GM19023 (cell line): ENCODE results near the gene ZNF184.

Experiments
- ATAC-seq: cut with Tn5 transposase; IDR thresholded peaks from one replicate; pipeline ENCODE4 v1.9.1; 2021; ENCODE audit warnings: mild to moderate bottlenecking, moderate library complexity; ENCODE audit not compliant: unreplicated experiment

Gene ZNF184

DNA sequence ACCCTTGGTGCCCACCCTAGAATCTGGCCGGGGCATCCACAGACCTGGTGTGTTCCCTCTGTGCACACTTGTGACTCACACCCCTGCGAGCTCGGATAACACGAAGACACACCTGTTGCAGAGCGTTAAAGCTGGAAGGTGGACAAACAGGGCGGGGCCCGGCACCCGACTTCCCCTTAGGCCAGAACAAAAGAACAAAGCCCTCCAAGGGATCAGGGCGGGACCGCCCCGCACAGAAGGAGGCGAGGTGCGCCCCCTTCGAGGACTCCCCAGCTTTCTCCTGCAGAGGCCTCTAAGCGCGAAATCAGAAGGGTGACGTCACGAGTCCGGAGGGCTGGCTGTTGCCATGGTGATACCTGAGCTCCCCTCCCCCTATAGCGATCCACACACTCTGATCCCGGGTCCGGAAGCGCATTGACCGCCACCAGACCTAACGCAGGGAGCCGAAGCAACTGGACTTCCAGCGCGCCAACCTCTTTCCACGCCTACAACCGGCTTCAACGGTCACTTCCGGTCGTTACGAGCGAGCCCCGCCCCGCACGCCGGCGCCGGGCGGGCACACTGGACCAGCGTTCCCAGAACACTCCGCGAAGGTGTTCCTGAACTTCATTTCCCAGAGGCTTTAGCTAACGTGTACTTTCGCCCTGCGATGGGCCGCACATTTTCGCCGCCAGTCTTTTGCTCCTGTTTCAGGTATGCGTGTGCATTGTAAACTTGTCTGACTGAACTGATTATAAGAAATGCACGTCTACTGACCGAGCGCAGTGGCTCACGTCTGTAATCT, at the start of gene ZNF184:
TSS of gene ZNF184 (minus strand) at position 489 of the 784 bp plus-strand sequence. CDS start 811 bp downstream, outside the sequence.
- peak; percentile 92 for ATAC-seq

DNA sequence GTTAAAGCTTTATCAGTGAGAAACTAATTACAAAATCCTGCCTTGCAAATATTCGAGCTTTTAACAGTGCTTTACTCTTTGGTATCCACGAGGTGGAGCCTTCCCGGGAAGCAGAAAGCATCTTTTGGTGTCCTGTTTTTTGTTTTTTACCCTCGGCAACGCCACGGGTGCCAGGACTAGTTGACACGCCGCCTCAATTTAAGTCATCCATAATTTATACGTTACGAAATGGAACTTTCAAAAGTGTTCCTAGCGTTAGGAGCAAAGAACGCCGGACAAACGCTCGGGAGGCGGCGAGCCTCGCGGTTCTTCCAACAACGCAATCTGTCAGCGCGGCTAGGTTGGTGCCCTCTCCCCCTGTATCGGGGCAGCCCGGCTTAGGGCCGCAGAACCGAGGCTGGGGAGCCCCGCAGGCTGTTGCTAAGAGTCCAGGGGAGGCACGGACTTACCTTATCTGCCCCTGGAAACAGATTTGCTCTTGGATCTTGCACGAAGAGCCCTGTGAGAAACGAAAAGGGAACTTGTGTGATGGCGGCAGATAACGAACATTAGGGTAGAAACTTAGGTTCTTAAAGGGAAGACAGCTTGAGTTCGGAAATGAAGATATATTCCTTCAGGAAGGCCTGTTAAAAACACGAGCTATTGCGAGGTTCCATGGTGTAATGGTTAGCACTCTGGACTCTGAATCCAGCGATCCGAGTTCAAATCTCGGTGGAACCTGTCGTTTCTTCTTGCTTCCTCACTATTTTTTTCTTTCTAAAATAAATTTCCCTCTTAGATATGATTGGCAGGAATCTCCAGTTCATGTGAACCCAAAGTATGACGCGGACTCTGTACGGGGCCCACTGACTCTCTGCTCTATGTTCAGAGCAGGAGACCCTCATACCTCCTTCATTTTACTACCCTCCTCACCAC, 46.2 kb upstream of the ZNF184 start:
- ATAC-seq: peak; percentile 60

DNA sequence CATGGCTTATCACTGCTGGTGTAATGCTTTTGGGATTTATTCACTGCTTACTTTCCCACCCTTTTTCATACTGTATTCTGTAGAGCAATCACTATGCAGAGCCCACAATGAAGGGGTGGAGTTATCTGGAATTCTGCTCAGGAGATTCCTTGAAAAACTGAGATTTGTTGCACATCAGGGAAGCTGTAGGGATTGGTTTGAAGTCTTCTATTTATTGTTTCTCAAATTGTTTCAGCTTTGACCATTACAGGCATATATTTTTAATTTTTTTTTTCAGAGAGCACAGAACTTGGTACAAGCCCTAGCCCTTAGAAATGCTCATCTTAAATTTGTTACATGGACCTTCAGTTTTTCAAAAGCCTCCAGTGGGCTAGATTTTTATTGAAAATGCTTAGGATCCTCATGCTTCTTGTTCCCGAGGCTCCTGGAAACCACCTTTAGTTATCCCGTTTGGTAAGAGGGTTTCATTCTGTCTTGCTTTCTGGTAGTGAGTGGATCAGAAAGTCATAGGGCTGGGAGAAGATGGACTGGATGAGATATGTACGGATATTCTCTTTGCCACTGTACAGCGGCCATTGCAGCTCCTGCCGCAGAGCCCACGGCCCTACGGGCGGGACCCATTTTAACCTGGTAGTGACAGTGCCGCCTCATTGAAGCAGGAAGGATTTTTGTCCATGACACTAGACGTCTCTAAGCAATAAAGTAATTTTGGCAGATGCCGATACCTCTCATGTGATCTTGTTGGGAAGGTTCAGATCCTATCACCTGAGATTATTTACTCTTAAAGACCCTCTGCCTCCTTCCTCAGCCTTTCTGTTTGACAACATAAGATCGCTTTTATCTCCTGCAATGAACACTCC, 45.3 kb upstream of the ZNF184 start:
- ATAC-seq: peak; percentile 44

DNA sequence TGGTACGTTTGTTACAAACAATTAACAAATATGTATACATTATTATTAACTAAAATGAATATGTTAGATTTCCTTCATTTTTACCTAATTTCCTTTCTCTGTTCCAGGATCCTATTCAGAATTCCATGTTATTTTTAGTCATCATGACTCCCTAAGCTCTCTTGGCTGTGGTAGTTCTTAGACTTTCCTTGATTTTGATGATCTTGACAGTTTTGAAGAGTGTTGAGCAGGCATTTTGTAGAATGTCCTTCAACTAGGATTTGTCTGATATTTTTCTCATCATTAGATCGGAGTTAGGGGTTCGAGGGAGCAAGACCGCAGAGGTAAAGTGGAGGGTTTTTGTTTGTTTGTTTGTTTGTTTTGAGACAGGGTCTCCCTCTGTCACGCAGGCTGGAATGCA, 44.3 kb upstream of the ZNF184 start:
- no peak for ATAC-seq

DNA sequence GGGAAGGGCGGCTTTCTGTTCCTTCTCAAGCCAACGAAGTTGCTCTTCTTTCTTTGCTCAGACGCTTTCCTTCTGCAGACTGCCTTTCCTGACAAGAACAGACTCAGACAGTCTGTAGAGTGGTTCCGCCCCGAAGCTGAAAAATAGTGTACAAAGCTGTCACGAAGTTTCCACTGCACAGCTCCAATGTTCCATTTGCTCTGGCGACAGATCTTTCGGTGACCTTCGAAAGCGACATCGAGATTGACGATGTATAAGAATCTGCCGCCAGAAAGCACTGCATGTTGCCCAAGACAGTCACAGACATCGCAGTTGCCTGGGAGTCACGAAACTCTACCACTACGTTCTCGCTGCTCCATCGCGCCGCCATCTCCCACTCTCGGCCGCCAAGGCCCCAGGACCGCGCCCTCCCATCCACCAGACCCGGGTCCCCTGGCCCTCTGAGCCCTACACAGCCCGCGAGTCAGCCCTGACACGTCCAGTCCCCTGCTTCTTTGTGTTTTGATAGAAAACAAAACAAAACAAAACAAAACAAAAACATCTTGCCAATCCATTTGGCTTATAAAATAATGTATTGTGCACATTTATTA, 42.1 kb upstream of the ZNF184 start:
- ATAC-seq: no peak

DNA sequence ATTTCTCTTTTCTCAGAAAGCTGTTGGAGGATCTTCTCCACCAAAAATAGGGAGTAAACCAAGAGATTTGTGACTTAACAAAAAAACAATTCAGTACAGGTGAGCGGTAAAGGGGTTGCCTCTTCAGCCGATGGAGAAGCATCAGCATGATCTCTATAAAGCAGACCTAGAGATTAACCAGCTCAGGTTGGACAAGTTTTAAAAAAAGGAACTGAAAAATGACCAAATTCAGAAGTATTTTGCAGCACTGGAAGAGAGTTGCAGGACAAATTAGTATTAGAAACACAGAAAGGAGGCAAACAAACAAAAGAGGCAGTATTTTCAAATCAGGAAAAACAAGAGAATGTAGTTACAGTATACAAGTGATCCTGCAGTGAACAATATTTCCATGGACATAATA, 39.6 kb upstream of the ZNF184 start:
- ATAC-seq: no peak

DNA sequence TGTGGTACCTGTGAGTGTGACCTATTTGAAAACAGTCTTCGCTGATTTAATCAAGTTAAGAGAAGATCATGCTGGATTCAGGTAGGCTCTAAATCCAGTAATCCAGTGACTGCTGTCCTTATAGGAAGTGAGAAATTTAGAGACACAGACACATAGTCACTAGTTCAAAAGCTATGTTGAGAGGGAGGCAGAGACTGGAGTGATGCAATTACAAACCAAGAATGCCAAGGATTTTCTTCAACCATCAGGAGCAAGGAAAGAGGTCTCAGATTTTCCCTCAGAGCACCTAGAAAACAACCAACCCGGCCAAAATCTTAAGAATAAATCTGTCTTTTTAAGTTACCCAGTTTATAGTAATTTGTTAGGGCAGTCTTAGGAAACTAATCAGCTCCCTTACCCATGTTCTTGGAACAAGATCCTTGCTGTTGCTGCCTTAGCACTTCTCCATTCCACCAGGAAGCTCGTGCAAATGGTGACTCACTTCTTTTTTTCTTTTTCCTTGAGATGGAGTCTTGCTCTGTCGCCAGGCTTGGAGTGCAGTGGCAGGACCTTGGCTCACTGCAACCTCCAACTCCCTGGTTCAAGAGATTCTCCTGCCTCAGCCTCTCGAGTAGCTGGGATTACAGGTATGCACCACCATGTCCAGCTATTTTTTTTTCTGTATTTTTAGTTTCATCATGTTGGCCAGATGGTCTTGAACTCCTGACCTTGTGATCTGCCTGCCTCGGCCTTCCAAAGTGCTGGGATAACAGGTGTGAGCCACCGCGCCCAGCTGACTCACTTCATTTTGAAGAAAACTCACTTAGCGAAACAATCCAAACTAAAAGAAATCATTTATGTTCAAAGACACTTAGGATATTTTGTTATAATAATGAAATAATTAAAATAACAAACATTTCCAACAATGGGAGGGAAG, 34.4 kb upstream of the ZNF184 start:
- no peak for ATAC-seq

DNA sequence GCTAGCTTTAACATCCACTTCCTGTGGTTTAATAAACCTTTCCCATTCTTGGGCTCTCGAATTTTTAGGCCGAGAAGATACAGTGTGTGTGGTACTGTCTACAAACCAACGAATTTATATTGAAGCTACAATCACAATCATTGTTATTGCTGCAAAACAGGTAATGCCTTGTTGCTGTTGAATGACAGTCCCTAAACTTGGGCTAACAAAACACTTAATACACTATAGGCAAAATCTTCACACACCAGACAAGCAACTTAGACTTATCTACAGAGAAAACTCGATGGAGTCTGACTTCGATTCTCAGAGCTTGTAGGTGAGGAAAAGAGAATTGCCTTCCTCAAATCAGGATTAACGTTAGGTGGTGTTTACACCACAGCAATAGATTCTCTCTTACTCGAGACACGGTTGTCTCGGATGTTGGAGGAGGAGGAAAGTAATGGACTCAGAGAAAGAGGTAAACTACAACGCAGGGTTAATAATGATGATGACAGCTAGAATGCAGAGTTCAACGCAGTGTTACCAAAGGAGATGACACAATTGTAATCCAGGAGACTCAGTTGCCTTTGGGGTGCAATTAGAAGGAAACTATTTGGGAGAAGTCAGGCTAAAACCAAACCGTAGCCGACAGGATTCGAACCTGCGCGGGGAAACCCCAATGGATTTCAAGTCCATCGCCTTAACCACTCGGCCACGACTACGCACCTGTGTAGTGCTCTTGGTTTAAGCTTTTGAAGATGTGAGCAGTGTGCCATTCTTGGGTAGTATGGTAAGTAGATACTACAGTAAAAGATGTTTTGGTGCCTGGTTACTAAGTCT, 32.5 kb upstream of the ZNF184 start:
- no peak for ATAC-seq

DNA sequence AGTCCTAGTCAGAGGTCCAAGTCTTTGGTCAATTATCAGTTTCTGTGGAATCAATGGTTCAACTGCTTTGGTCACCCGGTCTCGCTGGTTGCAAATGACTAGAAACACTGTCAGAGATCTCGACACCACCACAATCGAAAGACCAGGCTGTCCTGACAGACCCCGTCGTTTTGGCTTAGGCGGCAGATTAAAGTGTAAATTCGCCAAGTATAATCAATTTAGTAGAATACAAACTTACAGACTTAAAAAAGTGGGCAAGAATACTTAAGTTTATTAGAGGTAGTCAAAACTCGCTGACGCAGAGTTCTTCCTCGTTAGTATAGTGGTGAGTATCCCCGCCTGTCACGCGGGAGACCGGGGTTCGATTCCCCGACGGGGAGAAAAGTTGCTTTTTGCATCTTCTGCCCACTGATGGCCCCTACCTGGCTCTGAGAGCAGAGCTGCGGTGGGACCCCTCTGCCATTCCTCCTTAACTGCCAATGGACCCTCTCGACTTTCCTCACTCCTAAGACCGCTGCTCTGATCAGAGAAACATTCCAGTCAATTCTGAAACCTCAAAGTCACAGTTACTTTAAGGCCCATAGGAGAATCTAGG, 30.6 kb upstream of the ZNF184 start:
- no peak for ATAC-seq

DNA sequence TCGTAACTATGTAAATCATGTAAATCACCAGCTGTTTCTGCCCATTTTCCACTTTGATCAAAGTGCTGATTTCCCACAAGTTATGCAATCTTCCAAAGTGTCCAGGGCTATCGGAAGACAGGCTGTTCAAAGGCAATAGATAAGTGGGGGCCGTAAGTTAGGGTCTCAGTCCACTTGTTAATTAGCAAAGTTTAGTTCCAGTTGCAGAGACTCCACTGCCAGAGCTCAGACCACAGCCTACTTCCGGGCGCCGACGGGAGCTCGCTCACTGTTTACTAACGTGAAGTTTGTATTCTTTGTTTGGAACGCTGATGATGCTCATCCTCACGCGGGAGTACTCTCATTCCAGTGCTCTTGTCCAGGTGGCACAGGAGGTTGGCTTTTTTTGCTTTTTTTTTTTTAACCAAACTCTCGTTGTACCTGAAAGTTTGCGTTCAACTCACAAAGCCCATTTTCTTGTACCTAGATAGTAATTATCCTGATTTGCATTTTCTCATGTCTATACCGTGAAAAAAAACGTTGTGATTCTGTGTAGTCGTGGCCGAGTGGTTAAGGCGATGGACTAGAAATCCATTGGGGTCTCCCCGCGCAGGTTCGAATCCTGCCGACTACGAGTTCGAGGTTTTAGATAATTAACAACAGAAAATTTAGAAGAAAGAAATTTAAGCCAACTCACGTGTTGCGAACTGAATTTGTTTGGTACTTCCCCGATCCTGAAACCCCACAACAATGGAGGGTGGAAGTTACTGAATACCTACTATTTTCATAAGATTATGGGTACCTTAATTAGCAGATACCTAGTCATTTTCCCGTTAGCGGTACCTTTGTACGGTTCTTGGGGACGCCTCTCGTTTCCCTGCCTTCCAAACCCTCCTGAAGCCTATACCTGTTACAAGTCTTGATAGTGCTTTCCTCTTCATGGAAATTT, 29.9 kb upstream of the ZNF184 start:
- ATAC-seq: peak; percentile 52

DNA sequence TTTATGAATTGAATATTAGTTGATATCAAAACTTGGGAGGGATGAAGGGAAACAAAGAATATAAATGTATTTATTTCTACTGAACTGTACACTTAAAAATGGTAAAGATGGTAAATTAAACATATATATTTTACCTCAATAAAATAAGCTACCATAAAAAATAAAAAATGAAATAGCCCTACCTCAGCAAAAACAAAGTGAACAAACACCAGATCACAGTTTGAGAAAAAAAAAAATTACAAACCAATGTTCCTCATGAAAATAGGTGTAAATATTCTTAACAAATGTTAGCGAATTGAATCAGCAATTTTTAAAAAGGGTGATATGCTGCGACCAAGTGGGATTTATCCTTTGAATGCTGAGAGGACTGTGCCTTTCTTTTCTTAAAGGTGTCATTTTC, 28.3 kb upstream of the ZNF184 start:
- no peak for ATAC-seq

DNA sequence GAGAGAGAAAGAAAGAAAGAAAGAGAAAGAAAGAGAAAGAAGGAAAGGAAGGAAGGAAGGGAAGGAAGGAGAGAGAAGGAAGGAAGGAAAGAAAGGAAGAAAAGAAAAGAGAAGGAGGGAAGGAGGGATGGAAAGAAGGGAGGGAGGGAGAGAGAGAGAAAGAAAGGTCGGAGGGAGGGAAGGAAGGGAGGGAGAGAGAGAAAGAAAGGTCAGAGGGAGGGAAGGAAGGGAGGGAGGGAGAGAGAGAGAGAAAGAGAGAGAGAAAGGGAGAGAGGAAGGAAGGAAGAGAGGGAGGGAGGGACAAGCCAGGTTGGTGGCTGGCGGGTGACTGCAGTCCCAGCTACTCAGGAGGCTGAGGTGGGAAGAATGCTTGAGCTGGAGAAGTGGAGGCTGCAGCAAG, 27.3 kb upstream of the ZNF184 start:
- ATAC-seq: no peak

DNA sequence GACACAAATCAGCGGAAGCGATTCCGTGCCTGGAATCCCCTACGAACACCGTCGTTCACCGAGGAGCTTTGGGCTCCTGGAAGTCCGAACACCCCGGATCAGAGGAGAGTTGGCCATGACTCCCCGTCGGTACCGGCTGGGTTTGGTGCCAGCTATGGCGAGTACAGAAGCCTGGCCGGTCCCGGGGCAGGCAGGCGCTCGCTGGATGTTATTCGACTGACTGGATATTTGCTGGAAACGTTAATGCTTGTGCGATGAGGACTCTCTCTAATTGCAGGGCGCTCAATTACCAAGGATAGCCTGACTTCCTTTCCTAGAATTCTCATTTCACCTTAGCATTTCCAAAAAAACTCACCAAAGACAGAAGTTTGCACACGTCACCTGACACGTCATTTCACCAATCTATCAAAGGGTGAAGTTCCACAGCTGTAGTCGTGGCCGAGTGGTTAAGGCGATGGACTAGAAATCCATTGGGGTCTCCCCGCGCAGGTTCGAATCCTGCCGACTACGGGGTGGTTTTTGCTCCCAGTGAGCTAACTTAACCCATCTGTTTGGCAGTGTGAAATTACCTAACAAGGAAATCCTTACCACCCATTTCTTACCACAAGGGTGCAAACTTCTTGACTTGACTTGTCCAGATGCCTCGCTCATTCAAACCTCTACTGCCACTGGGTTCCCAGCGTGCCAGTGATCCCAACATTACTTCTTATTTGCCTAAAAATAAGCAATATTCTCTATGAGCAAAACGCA, 22.7 kb upstream of the ZNF184 start:
- peak; percentile 65 for ATAC-seq

DNA sequence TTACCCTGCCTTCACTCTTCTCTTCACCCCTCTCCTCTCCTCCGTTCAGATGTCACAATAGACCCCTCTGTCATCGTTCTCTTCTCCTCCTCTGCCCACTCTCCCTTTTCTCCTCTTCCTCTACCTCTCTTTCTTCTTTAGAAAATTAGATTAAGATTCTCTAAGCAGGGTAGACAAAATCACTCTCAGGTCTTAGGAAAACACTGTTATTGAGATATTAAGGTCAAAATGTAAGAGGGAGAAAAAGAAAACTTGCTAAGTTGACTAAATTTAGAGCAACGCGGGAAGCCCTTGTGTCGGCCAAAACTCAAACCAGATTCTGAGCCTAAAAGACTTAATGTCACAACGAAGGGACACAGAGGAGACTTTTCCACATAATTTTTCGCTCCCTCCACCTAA, 22.1 kb upstream of the ZNF184 start:
- no peak for ATAC-seq

DNA sequence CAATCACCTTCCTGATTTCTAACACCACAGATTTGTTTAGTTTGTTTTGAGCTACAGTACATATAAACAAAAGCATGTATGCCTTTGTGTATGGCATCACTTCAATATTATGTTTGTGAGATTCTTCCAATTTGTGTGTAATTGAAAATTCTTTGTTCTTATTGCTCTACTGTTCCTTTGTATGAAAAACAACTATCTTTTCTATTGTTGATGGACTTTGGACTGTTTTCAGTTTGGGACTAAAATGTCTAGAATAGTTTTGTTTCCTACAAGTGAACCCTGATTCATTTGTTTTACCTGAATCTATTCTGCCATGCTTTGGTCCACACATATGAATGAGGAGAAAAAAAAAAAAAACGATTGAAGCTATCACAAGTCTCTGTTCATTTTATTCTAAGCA, 21.2 kb upstream of the ZNF184 start:
- no peak for ATAC-seq

DNA sequence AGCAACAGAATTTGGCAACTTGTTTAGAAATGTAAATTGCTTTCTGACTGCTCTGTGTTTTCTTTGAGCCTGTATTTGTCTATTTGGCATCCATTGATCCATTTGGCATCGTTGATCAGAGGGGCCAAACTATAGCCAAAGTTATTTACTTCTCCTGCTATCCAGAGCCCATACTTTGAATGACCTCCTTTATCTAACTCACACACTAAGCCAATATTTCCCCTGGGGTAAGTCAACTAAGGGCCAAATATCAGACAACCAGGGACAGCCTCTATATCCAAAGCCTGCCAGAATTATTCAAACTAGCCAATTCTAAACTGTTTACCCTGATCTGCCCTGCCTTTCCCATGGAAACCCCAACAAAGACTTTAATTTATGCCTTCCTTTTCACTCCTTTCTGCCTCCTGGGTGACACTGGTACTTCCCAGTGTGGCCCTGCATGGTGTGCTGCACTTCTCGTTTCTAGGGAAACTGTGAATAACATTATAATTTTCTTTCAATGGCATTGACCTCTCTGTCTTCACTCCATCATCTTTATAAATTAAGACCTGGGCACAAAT, 19.8 kb upstream of the ZNF184 start:
- ATAC-seq: no peak
